Keratinocyte (primary cell): ENCODE results near the gene USP47. TPM values are rescaled to one million over a fixed set of nuclear protein-coding genes. Genes with fewer than 3 reads are reported as not detected.

Source experiments
- DNase-seq: peaks from one replicate; pipeline ENCODE4 v3.0.0-alpha.2; 2011; ENCODE audit warnings: low read depth, missing footprints, low spot score
- FAIRE-seq: peaks from 2 replicates; lab custom pipeline; 2011; peaks lifted over from hg19 to GRCh38; lab: Jason Lieb, UNC
- H2AFZ ChIP-seq: 2 replicates; pipeline ENCODE4 v1.6.0; 2012; ENCODE audit warnings: low read length, control low read depth, inconsistent platforms; ENCODE audit not compliant: control insufficient read depth
- H3K27ac ChIP-seq: 2 replicates; pipeline ENCODE4 v1.5.1; 2011; ENCODE audit warnings: low read length; ENCODE audit not compliant: control insufficient read depth, insufficient read depth
- H3K27me3 ChIP-seq: 3 replicates; pipeline ENCODE4 v1.6.0; 2011; ENCODE audit warnings: low read length; ENCODE audit not compliant: control insufficient read depth, insufficient read depth; ENCODE audit errors: extremely low read depth
- H3K36me3 ChIP-seq, 2 experiments: 2 replicates in 1 of 2; 3 replicates in 1 of 2; pipeline ENCODE4 v1.5.1; 2011; ENCODE audit warnings: low read length in 2 of 2, mild to moderate bottlenecking in 1 of 2; ENCODE audit not compliant: control insufficient read depth in 2 of 2, insufficient read depth in 2 of 2; ENCODE audit errors: extremely low read depth in 1 of 2
- H3K4me1 ChIP-seq: 3 replicates; pipeline ENCODE4 v1.5.1; 2011; ENCODE audit warnings: low read length; ENCODE audit not compliant: control insufficient read depth, insufficient read depth; ENCODE audit errors: extremely low read depth
- H3K4me2 ChIP-seq: 3 replicates; pipeline ENCODE4 v1.6.0; 2011; ENCODE audit warnings: low read depth, low read length; ENCODE audit not compliant: control insufficient read depth, insufficient read depth; ENCODE audit errors: extremely low read depth
- H3K4me3 ChIP-seq, 3 experiments: fragments of 200-600 bp in 1 of 3; sonication (generic) in 1 of 3; 2 replicates in 2 of 3; 3 replicates in 1 of 3; pipeline ENCODE4 v1.5.1; 2011 to 2016; ENCODE audit warnings: low read length in 3 of 3, mild to moderate bottlenecking in 3 of 3, control low read depth in 2 of 3, inconsistent platforms in 1 of 3, low read depth in 1 of 3, mixed read lengths in 1 of 3, mixed run types in 1 of 3, moderate library complexity in 1 of 3; ENCODE audit not compliant: control insufficient read depth in 2 of 3, insufficient read depth in 2 of 3; ENCODE audit errors: extremely low read depth in 1 of 3
- H3K79me2 ChIP-seq: 2 replicates; pipeline ENCODE4 v1.6.0; 2012; ENCODE audit warnings: low read length; ENCODE audit not compliant: control insufficient read depth, insufficient read depth
- H3K9ac ChIP-seq: 3 replicates; pipeline ENCODE4 v1.6.0; 2011; ENCODE audit warnings: low read length; ENCODE audit not compliant: control insufficient read depth, insufficient read depth; ENCODE audit errors: extremely low read depth
- H3K9me1 ChIP-seq: 3 replicates; pipeline ENCODE4 v1.6.0; 2011; ENCODE audit warnings: low read length; ENCODE audit not compliant: control insufficient read depth, insufficient read depth; ENCODE audit errors: extremely low read depth
- H3K9me3 ChIP-seq: 2 replicates; pipeline ENCODE4 v1.5.1; 2012; ENCODE audit warnings: low read depth, low read length; ENCODE audit not compliant: control insufficient read depth
- H4K20me1 ChIP-seq: 3 replicates; pipeline ENCODE4 v1.6.0; 2011; ENCODE audit warnings: low read length; ENCODE audit not compliant: control insufficient read depth, insufficient read depth; ENCODE audit errors: extremely low read depth
- CTCF ChIP-seq, 3 experiments: IDR thresholded peaks in 1 of 3; conservative IDR thresholded peaks in 1 of 3; optimal IDR thresholded peaks in 1 of 3; 2 replicates in 2 of 3; 3 replicates in 1 of 3; pipeline versions ENCODE3 to v1.5.1; 2011; ENCODE audit warnings: low read length in 3 of 3, mild to moderate bottlenecking in 3 of 3, moderate library complexity in 2 of 3, control low read depth in 1 of 3, inconsistent platforms in 1 of 3; ENCODE audit not compliant: insufficient read depth in 2 of 3; ENCODE audit errors: extremely low read depth in 1 of 3
- EZH2 ChIP-seq: IDR thresholded peaks from one replicate; pipeline ENCODE4 v1.6.1; 2012; ENCODE audit warnings: inconsistent platforms, mild to moderate bottlenecking, low read length, moderate library complexity
- dilution Hi-C: fragments of 300-500 bp; cut with MboI; formaldehyde crosslinking; loops from one replicate; pipeline ENCODE4 v1.7.0; 2020; ENCODE audit warnings: low sequenced_read_pairs; ENCODE audit not compliant: extremely low pct_ligation_motif_present
- polyA plus RNA-seq, 5 experiments: library from polyadenylated mRNA; depleted of rRNA in 3 of 5; stranded (reverse) in 3 of 5; stranded (forward) in 1 of 5; unstranded in 1 of 5; fragments of >200 nt; gene quantifications; 1 replicate in 1 of 5; 2 replicates in 3 of 5; 3 replicates in 1 of 5; pipeline versions ENCODE4 v1.2.1 to v1.2.3, GENCODE V29; 2011 to 2012; ENCODE audit warnings: missing spikeins in 2 of 5, low read depth in 1 of 5, low replicate concordance in 1 of 5

The USP47 gene
- polyA plus RNA-seq, 1 donor (not counting 4 experiments of a cell fraction or from before 2014, with no cell fraction given) = 22.4 TPM

- H2AFZ ChIP-seq = no peak overlapping the region
- H3K9ac ChIP-seq = no peak overlapping the region
- H3K27me3 ChIP-seq = no peaks in the 10 kb centered on the region
- peak overlapping the region; percentile 29 for H3K27ac ChIP-seq
- H3K9me1 ChIP-seq = peaks cover 2% of the 10 kb centered on the region
- peaks cover 84% of the 10 kb centered on the region for H3K4me1 ChIP-seq
- peak overlapping the region; percentile 7 for H3K4me2 ChIP-seq
- peak overlapping the region in 1 of 3 experiments; percentile 8 for H3K4me3 ChIP-seq
- DNase-seq (no peak), FAIRE-seq (peak; percentile 56)
- no peaks in the 10 kb centered on the region for H4K20me1 ChIP-seq
- peaks cover 5 to 47% of the 10 kb centered on the region in 2 experiments for H3K36me3 ChIP-seq
- dilution Hi-C loops = no loop called here
- H3K79me2 ChIP-seq = peaks cover 53% of the 10 kb centered on the region
- H3K9me3 ChIP-seq = no peaks in the 10 kb centered on the region
- TF ChIP-seq CTCF (optimal IDR thresholded peaks at IDR 0.05 in 1 of 3, IDR thresholded peaks at IDR 0.05 in 1 of 3, conservative IDR thresholded peaks at IDR 0.05 in 1 of 3; ENCODE audit: extremely low read depth in 1 of 3, insufficient read depth in 2 of 3, low read length in 3 of 3) (no peak), EZH2 (no peak)
Measured at GRCh38 chr11:11992257-11993212, 150.8 kb downstream of the USP47 start.

GRCh38 chr11:11993839-11994238 is 152.1 kb downstream of the USP47 start:
- peak overlapping the region; percentile 42 for H3K9ac ChIP-seq
- H4K20me1 ChIP-seq = no peaks in the 10 kb centered on the region
- no peaks in the 10 kb centered on the region for H3K9me3 ChIP-seq
- peak overlapping the region; percentile 70 for H3K4me2 ChIP-seq
- peaks cover 5 to 48% of the 10 kb centered on the region in 2 experiments for H3K36me3 ChIP-seq
- H3K27ac ChIP-seq = peak overlapping the region; percentile 61
- H3K9me1 ChIP-seq = peaks cover 2% of the 10 kb centered on the region
- H3K79me2 ChIP-seq = peaks cover 45% of the 10 kb centered on the region
- peak overlapping the region in 1 of 3 experiments; percentile 4 for H3K4me3 ChIP-seq
- peak; percentile 97 for FAIRE-seq
- TF ChIP-seq CTCF (optimal IDR thresholded peaks at IDR 0.05 in 1 of 3, IDR thresholded peaks at IDR 0.05 in 1 of 3, conservative IDR thresholded peaks at IDR 0.05 in 1 of 3; ENCODE audit: extremely low read depth in 1 of 3, insufficient read depth in 2 of 3, low read length in 3 of 3) (no peak), EZH2 (no peak)
- dilution Hi-C loops = no loop called here
- no peak overlapping the region for H2AFZ ChIP-seq
- peaks cover 84% of the 10 kb centered on the region for H3K4me1 ChIP-seq
- H3K27me3 ChIP-seq = no peaks in the 10 kb centered on the region
- DNase-seq = peak; percentile 40
